ENCODE data around the gene FADS6.

- TF ChIP-seq GLIS3 (CRISPR knock-in tag; IDR thresholded peaks at IDR 0.05) (no peak), ZNF70 (CRISPR knock-in tag; IDR thresholded peaks at IDR 0.05) (no peak), POU6F1 (CRISPR knock-in tag; IDR thresholded peaks at IDR 0.05; ENCODE audit: borderline replicate concordance, low read depth) (no peak), PATZ1 (CRISPR knock-in tag; IDR thresholded peaks at IDR 0.05; ENCODE audit: borderline replicate concordance) (no peak), TOX (CRISPR knock-in tag; IDR thresholded peaks at IDR 0.05; ENCODE audit: borderline replicate concordance) (no peak), ZNF8 (CRISPR knock-in tag; IDR thresholded peaks at IDR 0.05) (no peak), ZFP30 (CRISPR knock-in tag; IDR thresholded peaks at IDR 0.05) (no peak)
These were observed 33.8 kb downstream of the FADS6 start, which contains the start of gene GRIN2C for GRCh38 chr17:74859459-74860228.

All from SK-N-SH treated with all-trans-retinoic acid at 6 μM for 48 hours (cell line).